Esophagus (tissue), 2 donors: Measurements from ENCODE around the gene NCS1. TPM values are rescaled to one million over a fixed set of nuclear protein-coding genes. Genes with fewer than 3 reads are reported as not detected.

ENCODE experiments used
- H3K27ac ChIP-seq, 2 donors: one replicate each; pipeline ENCODE4 v1.5.1; 2013; ENCODE audit warnings: low read depth in 2 of 2, mild to moderate bottlenecking in 2 of 2, inconsistent platforms in 1 of 2, low read length in 1 of 2, moderate library complexity in 1 of 2
- H3K27me3 ChIP-seq, 2 donors: one replicate each; pipeline ENCODE4 v1.6.1; 2013; ENCODE audit warnings: low read length in 2 of 2, control low read depth in 1 of 2, mild to moderate bottlenecking in 1 of 2; ENCODE audit not compliant: insufficient read depth in 2 of 2, control insufficient read depth in 1 of 2
- H3K36me3 ChIP-seq, 2 donors: one replicate each; pipeline ENCODE4 v1.6.1; 2013; ENCODE audit warnings: low read length in 1 of 2; ENCODE audit not compliant: control insufficient read depth in 2 of 2, insufficient read depth in 2 of 2
- H3K4me1 ChIP-seq, 2 donors: one replicate each; pipeline ENCODE4 v1.6.1; 2013; ENCODE audit warnings: low read length in 1 of 2; ENCODE audit not compliant: control insufficient read depth in 2 of 2, insufficient read depth in 2 of 2
- H3K4me3 ChIP-seq, 2 donors: one replicate each; pipeline ENCODE4 v1.5.1; 2013; ENCODE audit warnings: low read length in 2 of 2, mild to moderate bottlenecking in 2 of 2, low read depth in 1 of 2, moderate library complexity in 1 of 2
- H3K9me3 ChIP-seq, 2 donors: one replicate each; pipeline ENCODE4 v1.6.1; 2013; ENCODE audit warnings: mild to moderate bottlenecking in 2 of 2, low read depth in 1 of 2, low read length in 1 of 2, moderate library complexity in 1 of 2; ENCODE audit not compliant: control insufficient read depth in 2 of 2, insufficient read depth in 1 of 2
- WGBS, 2 donors: extraction: QIAGEN DNeasy Blood & Tissue Kit; methylation state at CpG; one replicate each; pipeline ENCODE4 v1.1.7; 2013; 5-methylcytosine and 5-hydroxymethylcytosine counted together
- polyA plus RNA-seq, 2 donors: library from polyadenylated mRNA; stranded (reverse); fragments of 200-250 nt; gene quantifications; one replicate each; pipeline ENCODE4 v1.2.3, GENCODE V29; 2013
- donor health status: healthy with polysubstance abuse.
- donor health status: Bipolar disorder and iron deficiency.

Gene NCS1
- polyA plus RNA-seq, 2 donors, result 12.8 to 16.4 TPM

DNA sequence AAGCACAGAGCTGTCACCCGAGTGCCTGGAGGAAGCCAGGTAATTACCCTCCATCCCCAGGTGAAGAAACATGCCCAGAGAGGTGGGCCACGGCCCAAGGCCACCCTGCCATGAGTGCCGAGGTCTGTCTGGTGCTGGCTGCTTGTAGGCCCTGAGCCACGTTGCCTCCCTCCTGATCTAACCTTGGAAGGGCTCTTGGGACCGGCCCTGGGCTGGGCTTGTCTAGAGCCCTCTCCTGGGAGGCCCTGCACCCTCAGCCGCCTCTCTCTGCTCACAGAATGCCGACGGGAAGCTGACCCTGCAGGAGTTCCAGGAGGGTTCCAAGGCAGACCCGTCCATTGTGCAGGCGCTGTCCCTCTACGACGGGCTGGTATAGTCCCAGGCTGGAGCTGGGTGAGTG, 53.9 kb downstream of the NCS1 start:
- Histone ChIP-seq H3K27ac (peak overlapping the region in 1 of 2 donors; percentile 7), H3K27me3 (no peaks in the 10 kb centered on the region), H3K36me3 (peaks cover 0 to 11% of the 10 kb centered on the region in 2 donors), H3K4me3 (no peak overlapping the region), H3K4me1 (no peaks in the 10 kb centered on the region), H3K9me3 (peaks cover 0 to 4% of the 10 kb centered on the region in 2 donors)
- WGBS, 2 donors, result 94 to 95% methylated on average over 12 of the region's 12 CpGs

- H3K4me1 ChIP-seq, result no peaks in the 10 kb centered on the region
- H3K4me3 ChIP-seq, result no peak overlapping the region
- peaks cover 0 to 8% of the 10 kb centered on the region in 2 donors for H3K36me3 ChIP-seq
- 77 to 100% methylated on average over 3 of the region's 3 CpGs for WGBS, 2 donors
- H3K9me3 ChIP-seq, result peaks cover 0 to 4% of the 10 kb centered on the region in 2 donors
- H3K27ac ChIP-seq, result no peak overlapping the region
- H3K27me3 ChIP-seq, result no peaks in the 10 kb centered on the region
These were observed 55.6 kb downstream of the NCS1 start for GRCh38 chr9:130227833-130228232.

DNA sequence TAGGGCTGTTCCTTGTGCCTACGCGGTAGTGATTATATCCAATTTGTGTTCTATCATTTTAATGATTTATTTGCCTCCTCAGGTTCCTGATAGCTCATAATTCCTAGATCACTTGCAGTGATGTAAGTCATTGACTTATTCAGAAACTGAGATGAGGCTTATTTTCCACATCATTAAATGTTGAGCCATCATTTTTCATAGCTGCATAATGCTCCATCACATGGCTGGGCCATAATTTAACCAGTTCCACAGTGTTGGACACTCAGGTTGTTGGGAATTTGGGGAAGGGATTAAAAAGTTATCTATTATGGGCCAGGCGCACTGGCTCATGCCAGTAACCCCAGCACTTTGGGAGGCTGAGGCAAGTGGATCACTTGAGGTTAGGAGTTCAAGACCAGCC, 57.6 kb downstream of the NCS1 start:
- H3K4me1 ChIP-seq, result no peaks in the 10 kb centered on the region

GRCh38 chr9:130230631-130231030, 58.4 kb downstream of the NCS1 start:
- 28 to 63% methylated on average over 1 of the region's 1 CpG for WGBS, 2 donors
- peaks cover 0 to 8% of the 10 kb centered on the region in 2 donors for H3K36me3 ChIP-seq

More for the DNA sequence above, 57.6 kb downstream of the NCS1 start:
- Histone ChIP-seq H3K27me3 (no peaks in the 10 kb centered on the region), H3K9me3 (peaks cover 0 to 4% of the 10 kb centered on the region in 2 donors), H3K4me3 (no peak overlapping the region), H3K27ac (no peak overlapping the region), H3K36me3 (peaks cover 0 to 8% of the 10 kb centered on the region in 2 donors)
- WGBS, 2 donors, result 66 to 86% methylated on average over 3 of the region's 3 CpGs

DNA sequence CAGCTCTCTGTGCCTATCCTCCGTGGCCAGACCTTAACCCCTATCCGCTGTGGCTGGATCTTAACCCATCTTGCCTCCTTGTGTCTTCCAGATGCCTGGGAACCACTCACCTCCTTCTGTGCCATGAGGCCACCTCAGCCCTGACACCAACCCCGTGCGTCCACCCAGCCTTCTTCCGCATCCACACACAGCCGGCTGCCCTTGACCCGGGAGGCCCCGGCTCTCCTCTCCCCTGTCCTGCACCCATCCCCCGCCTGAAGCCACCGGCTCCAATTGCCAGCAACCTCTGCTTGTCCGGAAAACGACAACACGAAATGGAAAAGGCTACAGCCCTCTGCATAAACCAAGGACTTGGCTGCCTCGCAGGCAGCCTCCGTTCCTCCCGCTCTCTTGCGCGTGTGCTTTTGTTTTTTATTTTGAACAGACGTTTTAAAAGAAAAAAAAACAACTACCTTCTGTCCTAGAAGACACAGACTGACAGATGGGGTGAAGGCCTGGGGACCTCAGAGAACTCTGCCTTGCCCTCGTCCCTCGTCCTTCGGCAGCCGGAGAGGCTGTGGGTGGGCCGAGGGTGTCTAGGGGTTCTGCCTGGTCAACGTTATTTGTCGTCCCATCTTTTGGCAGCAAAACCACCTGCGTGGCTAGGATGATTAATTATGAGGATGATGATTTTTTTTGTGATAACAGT, 60.8 kb downstream of the NCS1 start:
- H3K4me1 ChIP-seq, result peaks cover 4 to 5% of the 10 kb centered on the region in 2 donors
- WGBS, 2 donors, result 73 to 80% methylated on average over 27 of the region's 27 CpGs
- H3K27ac ChIP-seq, result no peak overlapping the region
- no peaks in the 10 kb centered on the region for H3K9me3 ChIP-seq
- no peak overlapping the region for H3K4me3 ChIP-seq
- no peaks in the 10 kb centered on the region for H3K27me3 ChIP-seq
- peaks cover 0 to 2% of the 10 kb centered on the region in 2 donors for H3K36me3 ChIP-seq

More at GRCh38 chr9:130230631-130231030, 58.4 kb downstream of the NCS1 start:
- H3K4me3 ChIP-seq, result no peak overlapping the region
- no peak overlapping the region for H3K27ac ChIP-seq
- no peaks in the 10 kb centered on the region for H3K27me3 ChIP-seq
- no peaks in the 10 kb centered on the region for H3K4me1 ChIP-seq
- H3K9me3 ChIP-seq, result peaks cover 0 to 4% of the 10 kb centered on the region in 2 donors

- 87 to 91% methylated on average over 8 of the region's 8 CpGs for WGBS, 2 donors
- no peak overlapping the region for H3K27ac ChIP-seq
- no peaks in the 10 kb centered on the region for H3K9me3 ChIP-seq
- peaks cover 0 to 2% of the 10 kb centered on the region in 2 donors for H3K36me3 ChIP-seq
- H3K4me1 ChIP-seq, result peaks cover 4 to 5% of the 10 kb centered on the region in 2 donors
- H3K27me3 ChIP-seq, result no peaks in the 10 kb centered on the region
- no peak overlapping the region for H3K4me3 ChIP-seq
These were observed 61.4 kb downstream of the NCS1 start for GRCh38 chr9:130233587-130233945.

GRCh38 chr9:130234340-130235260, 62.4 kb downstream of the NCS1 start:
- H3K27ac ChIP-seq, result peak overlapping the region in 1 of 2 donors; percentile 45

DNA sequence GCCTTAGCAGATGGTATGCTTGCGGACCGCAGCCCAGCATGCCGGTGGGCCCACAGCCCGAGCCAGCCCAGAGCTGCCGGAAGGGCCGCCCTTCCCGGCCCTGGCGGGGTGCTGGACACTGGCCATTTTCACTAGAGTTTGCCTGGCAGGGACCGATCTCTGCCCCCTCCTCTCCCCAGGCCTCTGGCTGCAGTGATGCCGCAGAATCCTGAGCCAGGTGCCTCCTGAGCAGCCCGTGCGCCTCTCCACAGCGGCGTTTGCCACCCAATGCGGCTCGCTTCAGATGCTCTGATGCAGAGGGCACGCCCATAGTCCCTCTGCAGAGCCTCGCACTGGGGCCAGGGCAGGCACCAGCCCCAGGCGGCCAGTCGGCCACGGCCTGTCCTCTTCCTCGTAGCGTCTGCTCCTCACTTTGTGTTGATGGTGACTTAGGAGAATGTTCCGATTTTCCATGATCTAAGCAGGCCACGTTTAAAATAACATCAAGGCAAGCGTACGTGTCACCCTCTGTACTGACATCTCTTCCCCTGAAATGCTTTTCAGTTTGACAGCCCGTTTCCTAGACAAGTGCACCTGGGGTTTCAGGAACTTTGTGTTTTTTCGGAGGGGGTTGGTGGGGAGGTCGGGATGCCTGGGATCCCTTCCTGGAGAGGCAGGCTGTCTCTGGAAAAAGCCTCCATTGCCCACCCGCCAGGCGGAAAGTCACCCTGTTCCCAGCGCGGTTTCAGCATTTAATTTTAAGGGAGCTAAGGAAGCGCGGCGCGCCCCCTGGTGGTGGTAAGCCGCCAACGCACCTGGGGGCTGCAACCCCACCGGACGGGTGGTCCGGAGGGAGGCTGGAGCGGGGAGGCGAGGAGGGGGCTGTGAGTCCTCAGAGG, 63.6 kb downstream of the NCS1 start:
- Histone ChIP-seq H3K9me3 (no peaks in the 10 kb centered on the region), H3K36me3 (peaks cover 0 to 2% of the 10 kb centered on the region in 2 donors), H3K4me3 (no peak overlapping the region), H3K4me1 (peaks cover 4 to 8% of the 10 kb centered on the region in 2 donors), H3K27ac (peak overlapping the region in 1 of 2 donors; percentile 53), H3K27me3 (no peaks in the 10 kb centered on the region)
- WGBS, 2 donors, result 37 to 38% methylated on average over 45 of the region's 45 CpGs

More at GRCh38 chr9:130234340-130235260, 62.4 kb downstream of the NCS1 start:
- no peaks in the 10 kb centered on the region for H3K27me3 ChIP-seq
- H3K4me3 ChIP-seq, result no peak overlapping the region
- peaks cover 4 to 5% of the 10 kb centered on the region in 2 donors for H3K4me1 ChIP-seq
- 82% methylated on average over 26 of the region's 26 CpGs for WGBS, 2 donors
- H3K36me3 ChIP-seq, result peaks cover 0 to 2% of the 10 kb centered on the region in 2 donors
- H3K9me3 ChIP-seq, result no peaks in the 10 kb centered on the region
